Measurements from ENCODE around the gene CARNS1. TPM values are rescaled to one million over a fixed set of nuclear protein-coding genes. Genes with fewer than 3 reads are reported as not detected.
A peak's percentile ranks its signal among the peaks of the same experiment; 100 is the strongest.

Gene CARNS1
- total RNA-seq, 3 donors from 2014 or later = 0.16 to 4.2 (median 0.66) TPM

- no peak for DNase-seq (ENCODE audit: low spot score in 2 of 2)
- TF ChIP-seq, protein P1, sequence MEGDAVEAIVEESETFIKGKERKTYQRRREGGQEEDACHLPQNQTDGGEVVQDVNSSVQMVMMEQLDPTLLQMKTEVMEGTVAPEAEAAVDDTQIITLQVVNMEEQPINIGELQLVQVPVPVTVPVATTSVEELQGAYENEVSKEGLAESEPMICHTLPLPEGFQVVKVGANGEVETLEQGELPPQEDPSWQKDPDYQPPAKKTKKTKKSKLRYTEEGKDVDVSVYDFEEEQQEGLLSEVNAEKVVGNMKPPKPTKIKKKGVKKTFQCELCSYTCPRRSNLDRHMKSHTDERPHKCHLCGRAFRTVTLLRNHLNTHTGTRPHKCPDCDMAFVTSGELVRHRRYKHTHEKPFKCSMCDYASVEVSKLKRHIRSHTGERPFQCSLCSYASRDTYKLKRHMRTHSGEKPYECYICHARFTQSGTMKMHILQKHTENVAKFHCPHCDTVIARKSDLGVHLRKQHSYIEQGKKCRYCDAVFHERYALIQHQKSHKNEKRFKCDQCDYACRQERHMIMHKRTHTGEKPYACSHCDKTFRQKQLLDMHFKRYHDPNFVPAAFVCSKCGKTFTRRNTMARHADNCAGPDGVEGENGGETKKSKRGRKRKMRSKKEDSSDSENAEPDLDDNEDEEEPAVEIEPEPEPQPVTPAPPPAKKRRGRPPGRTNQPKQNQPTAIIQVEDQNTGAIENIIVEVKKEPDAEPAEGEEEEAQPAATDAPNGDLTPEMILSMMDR (IDR thresholded peaks at IDR 0.05) = no peak
- TF ChIP-seq POLR2AphosphoS5 (IDR thresholded peaks at IDR 0.05) (no peak), POLR2A (IDR thresholded peaks at IDR 0.05) (no peak)
- peak overlapping the region; percentile 88 to 93 for H3K27ac ChIP-seq
- H3K27me3 ChIP-seq = no peaks in the 10 kb centered on the region
- H3K9me3 ChIP-seq = no peaks in the 10 kb centered on the region
- H3K4me3 ChIP-seq = peak overlapping the region in 2 of 3 donors; percentile 80 to 85
- intact Hi-C loops (cut with DNase I; ENCODE audit: low total_unique reads) = no loop called here
- no peaks in the 10 kb centered on the region for H3K36me3 ChIP-seq
- peaks cover 5 to 8% of the 10 kb centered on the region in 2 donors for H3K4me1 ChIP-seq
Observed at GRCh38 chr11:67466962-67467771, 51.7 kb downstream of the CARNS1 start.

DNA sequence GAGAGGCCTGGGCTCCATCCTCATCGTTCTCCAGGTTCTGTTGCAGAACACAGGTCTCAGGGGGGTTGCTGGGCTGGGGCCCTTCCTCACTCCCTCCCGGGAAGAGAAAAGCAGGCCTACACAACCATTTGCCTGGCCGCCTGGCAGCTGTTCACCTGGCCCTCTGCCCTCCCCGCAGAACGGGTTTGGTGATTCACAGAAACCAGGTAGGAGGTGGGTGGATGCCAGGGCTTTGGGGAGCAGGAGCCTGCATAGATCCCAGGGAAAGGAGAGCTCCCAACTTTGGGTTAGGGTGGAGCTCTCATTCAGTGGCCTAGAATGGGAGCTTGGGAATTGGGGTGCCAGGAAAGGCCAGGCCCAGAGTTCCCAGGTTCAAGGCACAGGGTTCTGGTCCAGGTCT is 52.6 kb downstream of the CARNS1 start:
- Histone ChIP-seq H3K36me3 (no peaks in the 10 kb centered on the region), H3K4me1 (peaks cover 5 to 8% of the 10 kb centered on the region in 2 donors), H3K9me3 (no peaks in the 10 kb centered on the region), H3K27ac (peak overlapping the region; percentile 88 to 93), H3K27me3 (no peaks in the 10 kb centered on the region), H3K4me3 (peak overlapping the region; percentile 76 to 85 (median 80))
- peak; percentile 95 to 98 for DNase-seq (ENCODE audit: low spot score in 2 of 2)
- TF ChIP-seq, protein P1 (IDR thresholded peaks at IDR 0.05) = no peak
- TF ChIP-seq POLR2AphosphoS5 (IDR thresholded peaks at IDR 0.05) = peak in 2 of 3 donors; percentile 28 to 76
- intact Hi-C loops (cut with DNase I; ENCODE audit: low total_unique reads) = no loop called here

GRCh38 chr11:67468456-67468758 is 52.9 kb downstream of the CARNS1 start:
- Histone ChIP-seq H3K9me3 (no peaks in the 10 kb centered on the region), H3K27me3 (no peaks in the 10 kb centered on the region), H3K4me1 (peaks cover 5 to 8% of the 10 kb centered on the region in 2 donors), H3K36me3 (no peaks in the 10 kb centered on the region), H3K27ac (peak overlapping the region; percentile 88 to 93), H3K4me3 (peak overlapping the region; percentile 76 to 85 (median 80))
- TF ChIP-seq, protein P1 (IDR thresholded peaks at IDR 0.05) = no peak
- no peak for TF ChIP-seq POLR2AphosphoS5 (IDR thresholded peaks at IDR 0.05)
- TF ChIP-seq POLR2A (IDR thresholded peaks at IDR 0.05) = no peak
- DNase-seq (ENCODE audit: low spot score in 2 of 2) = no peak
- intact Hi-C loops (cut with DNase I; ENCODE audit: low total_unique reads) = no loop called here

GRCh38 chr11:67468759-67469507 is 53.5 kb downstream of the CARNS1 start, which contains the start of gene TMEM134:
TSS of gene TMEM134 (minus strand) at chr11:67469251. CDS start at chr11:67469192, 59 bp downstream.
- peak; percentile 90 to 94 for DNase-seq (ENCODE audit: low spot score in 2 of 2)
- H3K27me3 ChIP-seq = no peaks in the 10 kb centered on the region
- no peaks in the 10 kb centered on the region for H3K36me3 ChIP-seq
- H3K27ac ChIP-seq = peak within 1 kb of the TSS; percentile 88 to 93
- intact Hi-C loops (cut with DNase I; ENCODE audit: low total_unique reads) = no loop called here
- H3K9me3 ChIP-seq = no peaks in the 10 kb centered on the region
- peak within 1 kb of the TSS; percentile 76 to 85 (median 80) for H3K4me3 ChIP-seq
- TF ChIP-seq POLR2AphosphoS5 (IDR thresholded peaks at IDR 0.05) (peak; percentile 73 to 84 (median 81)), POLR2A (IDR thresholded peaks at IDR 0.05) (peak; percentile 60)
- TF ChIP-seq, protein P1 (IDR thresholded peaks at IDR 0.05) = peak in 2 of 3 donors; percentile 25 to 47
- H3K4me1 ChIP-seq = peaks cover 5 to 8% of the 10 kb centered on the region in 2 donors

DNA sequence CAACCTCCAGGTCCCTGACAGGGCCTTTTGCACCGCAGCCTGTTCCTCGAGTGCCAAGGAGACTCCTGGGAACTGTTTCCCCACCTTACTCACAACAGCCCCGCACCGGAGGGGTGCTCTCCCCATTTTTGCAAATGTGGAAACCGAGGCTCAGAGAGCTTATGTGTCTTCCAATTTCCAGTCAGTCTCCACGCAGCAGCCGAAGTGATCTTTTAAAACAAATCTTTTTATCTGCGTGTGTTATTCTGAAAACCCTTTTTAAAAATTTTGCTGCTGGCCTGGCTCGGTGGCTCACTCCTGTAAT is 54.0 kb downstream of the CARNS1 start:
- peaks cover 4 to 5% of the 10 kb centered on the region in 2 donors for H3K4me1 ChIP-seq
- H3K27ac ChIP-seq = peak overlapping the region; percentile 88 to 93
- no peaks in the 10 kb centered on the region for H3K27me3 ChIP-seq
- no peak for DNase-seq (ENCODE audit: low spot score in 2 of 2)
- no peak for TF ChIP-seq POLR2A (IDR thresholded peaks at IDR 0.05)
- TF ChIP-seq, protein P1 (IDR thresholded peaks at IDR 0.05) = peak in 1 of 3 donors; percentile 7
- peak overlapping the region; percentile 76 to 85 (median 80) for H3K4me3 ChIP-seq
- intact Hi-C loops (cut with DNase I; ENCODE audit: low total_unique reads) = no loop called here
- no peaks in the 10 kb centered on the region for H3K9me3 ChIP-seq
- no peaks in the 10 kb centered on the region for H3K36me3 ChIP-seq

Measured in breast epithelium (tissue), 4 donors.